Midbrain (tissue), 1 donor: ENCODE data around the gene CYB5A.
"Not testable (repeated sequence)": the region's sequence is repeated elsewhere in the genome, so short reads cannot be mapped to it uniquely, and the experiment has no call there.

Experiments used
- DNase-seq: peaks from one replicate; lab custom pipeline; 2025; lab: John Stamatoyannopoulos, UW

CYB5A gene, protein sequence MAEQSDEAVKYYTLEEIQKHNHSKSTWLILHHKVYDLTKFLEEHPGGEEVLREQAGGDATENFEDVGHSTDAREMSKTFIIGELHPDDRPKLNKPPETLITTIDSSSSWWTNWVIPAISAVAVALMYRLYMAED

DNA sequence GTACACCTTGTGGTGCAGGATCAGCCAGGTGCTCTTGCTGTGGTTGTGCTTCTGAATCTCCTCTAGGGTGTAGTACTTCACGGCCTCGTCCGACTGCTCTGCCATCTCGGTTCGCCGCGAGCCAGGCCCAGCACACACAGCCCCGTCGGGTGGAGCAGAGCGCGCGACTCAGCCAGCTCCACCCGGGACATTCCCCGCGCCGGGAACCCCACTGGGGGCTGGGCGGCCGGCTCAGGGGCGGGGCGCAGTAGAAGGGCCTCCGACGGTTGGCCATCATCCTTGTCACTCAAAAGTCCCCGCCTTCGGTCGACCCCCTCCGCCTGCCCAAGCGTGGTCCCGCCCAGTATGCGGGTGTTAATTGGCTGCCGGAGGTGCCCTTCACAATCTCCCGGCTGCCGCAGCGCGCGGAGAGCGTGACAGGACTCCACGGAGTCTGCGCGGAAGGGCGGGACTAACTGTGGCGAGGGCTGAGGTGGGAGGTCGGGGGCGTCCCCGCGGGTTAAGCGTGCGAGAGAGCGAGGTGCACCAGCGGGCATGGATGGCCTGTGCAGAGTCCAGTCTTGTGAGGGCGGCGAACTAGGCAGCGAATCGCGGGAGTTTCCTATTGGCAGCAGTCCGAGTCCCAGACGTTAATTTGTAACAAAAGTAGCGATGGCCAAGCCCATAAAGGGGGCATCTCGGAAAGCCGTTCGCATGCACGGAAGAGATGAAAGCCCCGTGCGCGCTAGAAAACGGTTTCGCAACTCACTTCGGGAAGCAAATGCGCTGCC lies at the start of gene CYB5A:
Gene CYB5A, minus strand, starts transcription at position 193 of the 770 bp plus-strand sequence. Its CDS starts 88 bp downstream, at position 105.
- peak; percentile 99 for DNase-seq

DNA sequence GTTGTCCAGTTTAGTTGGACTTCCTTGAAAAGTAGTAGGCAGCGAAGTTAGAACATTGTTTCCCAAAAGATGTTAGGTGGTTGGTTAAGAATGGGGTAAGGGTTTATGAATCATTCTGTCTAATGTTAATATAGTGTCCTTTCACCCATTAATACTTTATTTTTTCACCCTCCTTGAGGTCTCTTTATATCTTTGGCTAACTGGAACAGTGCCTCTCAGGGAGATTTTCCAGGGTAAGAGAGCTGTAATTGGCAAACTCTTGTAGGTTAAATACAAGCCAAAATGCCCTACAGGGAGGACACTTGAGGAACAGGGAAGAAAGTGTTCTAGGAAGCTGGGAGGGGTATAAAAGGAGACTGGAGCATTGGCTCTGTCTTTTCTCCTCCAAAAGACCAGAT lies 46.1 kb upstream of the CYB5A start:
- no peak for DNase-seq

DNA sequence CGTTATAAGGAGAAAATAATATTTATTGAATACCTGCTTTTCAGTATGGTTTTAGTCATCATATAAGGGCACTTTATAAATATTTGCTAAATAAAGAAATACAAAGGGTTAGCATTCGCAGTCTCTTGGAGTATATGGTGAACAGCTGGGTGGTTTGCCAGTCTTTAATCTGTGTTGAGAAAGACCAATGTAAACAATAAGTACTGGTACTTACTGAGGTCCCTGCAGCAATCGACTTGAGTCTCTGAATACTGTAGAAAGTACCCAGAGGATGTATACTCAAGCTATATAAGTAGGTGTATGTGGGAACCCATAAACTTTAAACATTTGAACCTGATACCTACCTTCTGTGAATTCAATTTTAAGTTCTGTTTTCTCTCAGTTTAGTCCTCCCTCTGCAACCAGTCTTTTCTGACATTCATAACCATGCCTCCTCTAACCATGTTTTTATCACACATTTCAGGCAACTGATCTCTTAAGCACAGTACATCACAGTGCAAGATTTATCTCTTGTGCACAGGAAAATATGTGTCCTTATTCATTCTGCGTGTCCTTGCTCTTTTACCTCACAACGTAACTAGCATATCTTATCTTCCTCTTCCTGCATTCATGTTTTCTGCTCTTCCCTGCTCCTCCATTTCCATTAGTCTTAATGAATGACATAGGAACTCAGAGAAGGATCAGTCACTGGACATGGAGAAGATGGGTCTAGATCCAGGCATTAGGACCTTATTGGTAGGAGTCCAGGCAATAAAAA lies 45.6 kb upstream of the CYB5A start:
- no peak for DNase-seq

DNA sequence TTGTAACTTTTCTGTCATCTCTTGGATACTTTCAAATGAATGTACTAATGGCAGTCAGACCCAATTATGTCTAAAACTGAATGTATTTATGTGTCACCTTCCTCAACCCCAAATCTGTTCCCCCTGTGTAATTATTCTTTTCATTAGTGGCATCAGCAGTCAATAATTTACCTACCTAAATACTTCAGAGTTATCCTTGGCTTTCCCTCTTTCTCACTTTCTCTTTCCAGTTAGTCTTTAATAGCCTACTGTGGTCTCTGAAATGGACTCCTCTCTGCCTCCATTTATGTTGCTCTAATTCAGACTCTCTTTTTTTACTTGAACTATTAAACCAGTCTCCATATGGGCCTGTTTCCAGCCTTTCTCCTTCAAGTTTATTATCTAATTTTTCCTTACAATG lies 44.9 kb upstream of the CYB5A start:
- no peak for DNase-seq

DNA sequence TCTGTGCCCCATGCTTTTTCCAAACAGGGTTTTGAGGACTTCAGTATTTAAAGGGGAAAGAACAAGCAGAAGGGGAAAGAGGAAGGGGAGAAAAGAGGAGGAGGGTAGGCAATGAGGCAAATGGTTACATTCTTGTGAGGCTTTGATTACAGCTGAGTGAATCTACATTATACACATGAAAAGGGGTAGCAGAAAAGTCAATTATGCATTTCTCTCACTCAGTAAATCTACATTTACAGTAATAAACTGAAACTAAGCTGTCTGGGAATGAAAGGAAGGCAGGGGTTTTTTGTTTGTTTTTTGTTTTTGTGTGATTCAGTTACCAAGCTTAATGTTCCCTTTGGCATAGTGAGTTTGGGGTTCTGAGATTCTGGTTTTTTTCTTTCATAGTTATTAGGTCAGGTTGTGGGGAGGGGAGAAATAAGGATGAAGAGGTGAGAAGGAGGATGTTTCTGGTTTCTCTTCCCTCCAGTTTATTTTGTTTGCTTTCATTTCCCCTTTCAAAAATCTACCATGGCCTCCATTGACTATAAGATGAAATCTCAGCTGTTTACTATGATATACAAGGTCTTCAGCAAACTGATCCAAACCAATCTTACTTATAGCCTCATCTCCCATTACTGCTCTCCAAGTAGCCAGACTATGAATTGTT lies 42.6 kb upstream of the CYB5A start:
- DNase-seq: no peak

DNA sequence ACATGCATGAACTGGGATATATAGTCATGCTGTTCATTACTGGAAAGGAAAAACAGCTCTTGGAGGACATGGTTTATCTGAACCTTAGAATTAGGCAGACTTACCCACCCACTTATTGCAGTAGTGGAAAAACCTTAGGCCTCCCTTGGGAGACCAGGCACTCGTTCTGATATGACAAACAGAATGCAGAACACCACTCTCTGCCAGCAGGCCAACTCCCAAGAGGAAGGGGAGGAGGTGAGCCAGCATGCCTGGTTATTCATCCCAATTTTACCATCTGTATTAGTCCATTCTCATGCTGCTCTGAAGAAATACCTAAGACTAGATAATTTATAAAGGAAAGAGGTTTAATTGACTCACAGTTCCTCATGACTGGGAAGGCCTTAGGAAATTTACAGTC lies 41.3 kb upstream of the CYB5A start:
- DNase-seq: no peak

DNA sequence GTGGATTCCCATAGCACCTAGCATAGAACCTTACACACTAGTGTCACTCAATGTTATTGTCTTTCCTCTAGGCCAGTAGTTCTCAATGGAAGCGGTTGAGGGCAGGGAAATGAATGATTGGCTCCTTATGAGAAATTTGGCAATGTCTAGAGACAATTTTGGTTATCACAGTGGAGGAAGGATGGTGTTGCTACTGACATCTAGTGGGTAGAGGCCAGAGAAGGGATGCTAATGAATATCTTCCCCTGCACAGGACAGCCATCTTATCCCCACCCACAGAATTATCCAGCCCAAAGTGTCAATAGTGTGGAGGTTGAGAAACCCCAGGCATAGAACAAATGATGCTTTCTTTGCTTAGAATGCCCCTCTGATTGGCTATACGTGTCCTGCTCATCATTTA lies 39.6 kb upstream of the CYB5A start:
- DNase-seq: peak; percentile 23

DNA sequence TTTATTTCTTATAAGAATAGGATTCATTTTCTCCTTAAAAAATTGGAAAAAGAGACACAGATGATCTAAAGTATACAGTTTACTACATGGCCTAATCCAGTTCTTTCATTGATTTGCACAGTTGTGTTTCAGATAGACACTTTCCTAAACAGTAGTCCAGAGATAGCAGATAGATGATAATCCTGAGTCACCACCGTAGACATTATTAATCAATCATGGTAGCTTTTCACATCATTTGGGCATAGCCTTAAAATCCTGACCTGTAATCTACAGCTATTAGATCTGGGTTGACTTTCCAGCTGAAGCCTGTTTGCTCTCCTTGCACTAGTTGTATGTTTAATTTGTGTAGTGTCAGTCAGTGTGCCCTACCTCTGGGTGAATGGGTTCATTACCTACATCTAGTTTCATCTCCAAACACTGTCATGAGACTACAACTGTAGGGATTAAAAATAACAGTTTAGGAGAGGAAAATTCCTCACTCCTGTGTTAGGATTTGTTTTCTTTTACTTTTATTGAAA lies 38.0 kb upstream of the CYB5A start:
- no peak for DNase-seq

DNA sequence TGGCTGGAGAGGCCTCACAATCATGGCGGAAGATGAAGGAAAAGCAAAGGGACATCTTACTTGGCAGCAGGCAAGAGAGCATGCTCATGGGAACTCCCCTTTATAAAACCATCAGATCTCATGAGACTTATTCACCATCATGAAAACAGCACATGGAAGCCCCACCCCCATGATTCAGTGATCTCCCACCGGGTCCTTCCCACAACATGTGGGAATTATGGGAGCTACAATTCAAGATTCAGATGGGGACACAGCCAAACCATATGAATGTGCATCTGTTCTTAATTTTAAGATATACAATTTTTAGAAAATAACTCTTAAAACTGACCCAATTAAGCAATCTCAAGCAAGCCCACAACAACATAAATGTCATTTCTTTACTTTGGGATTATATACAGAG lies 36.4 kb upstream of the CYB5A start:
- no peak for DNase-seq

DNA sequence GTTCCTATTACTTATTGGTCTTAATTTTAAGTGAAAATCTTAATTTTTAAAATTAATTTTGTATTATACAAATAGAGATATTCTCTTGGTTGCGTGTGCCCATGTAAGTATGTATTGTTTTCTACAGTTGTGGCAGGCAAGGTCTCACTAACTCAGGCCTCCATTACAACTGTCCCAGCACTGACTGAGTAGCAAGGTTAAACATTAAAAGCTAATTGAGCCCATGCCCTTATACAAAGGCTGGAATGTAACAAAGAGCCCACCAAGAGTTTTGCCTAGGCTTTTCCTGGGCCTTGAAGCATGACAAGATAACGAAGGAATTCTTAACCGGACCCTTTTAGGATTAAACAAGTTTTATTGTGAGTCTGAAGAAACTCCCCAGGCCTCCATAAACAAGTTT lies 35.0 kb upstream of the CYB5A start:
- not testable (repeated sequence) for DNase-seq

DNA sequence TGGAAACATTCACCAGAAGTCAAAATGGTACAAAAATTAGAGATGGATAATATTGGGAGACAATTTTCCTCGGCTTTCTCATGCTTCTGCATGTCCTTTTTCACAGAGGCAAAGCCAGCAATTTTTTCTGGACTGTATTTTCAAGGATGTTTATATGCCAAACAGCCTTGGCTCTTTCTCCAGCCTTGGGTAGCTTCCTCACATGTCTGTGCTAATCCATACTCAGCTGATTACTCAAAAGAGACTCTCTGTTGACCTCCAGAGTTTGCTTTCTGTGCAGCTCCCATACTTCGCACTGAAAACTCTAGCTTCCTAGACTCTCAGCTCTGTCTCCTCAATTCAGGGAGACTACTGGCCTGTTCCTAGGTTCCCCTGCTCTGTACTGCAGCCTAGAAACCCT lies 34.5 kb upstream of the CYB5A start:
- no peak for DNase-seq

DNA sequence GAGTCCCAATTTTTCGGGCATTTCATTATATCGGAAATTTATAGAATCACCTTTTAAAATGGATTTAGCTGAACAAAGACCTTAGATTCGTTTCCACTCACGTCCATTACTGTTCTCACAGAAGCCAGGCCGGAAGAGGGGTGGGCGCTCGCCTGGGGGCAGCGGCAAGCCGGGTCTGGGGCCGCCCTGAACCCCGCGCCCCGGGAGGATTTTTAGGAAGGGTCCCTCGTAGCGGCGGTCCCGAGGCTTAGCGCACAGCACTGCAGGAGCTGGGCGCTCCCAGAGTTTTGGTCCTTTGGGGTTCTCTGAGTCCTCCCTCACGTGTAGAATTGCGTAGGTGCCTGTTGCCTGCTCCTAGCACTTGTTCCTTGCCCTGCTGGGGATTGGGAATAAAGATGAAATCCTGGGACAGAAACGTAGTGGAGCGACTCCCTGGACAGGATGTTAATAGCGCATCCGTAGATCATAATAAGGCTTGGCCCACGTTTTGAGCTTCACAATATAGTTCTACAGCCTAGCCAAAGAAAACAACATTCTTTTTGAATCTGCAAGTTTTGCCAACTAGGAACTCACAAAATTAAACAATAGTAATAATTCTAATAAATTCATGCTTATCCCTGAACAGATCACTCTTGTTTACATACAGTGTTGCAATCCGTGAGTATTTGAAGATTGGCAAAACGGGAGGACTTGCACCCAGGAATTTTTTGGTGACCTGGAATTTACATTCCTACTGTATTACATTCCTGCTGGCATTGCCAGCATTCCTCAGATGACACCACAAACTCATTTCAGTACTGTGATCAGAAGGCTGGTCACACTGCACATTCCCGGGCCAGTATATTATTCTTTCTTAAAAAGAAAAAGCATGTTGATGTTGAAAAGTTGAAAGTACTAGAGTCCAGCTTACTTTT lies 24.8 kb upstream of the CYB5A start:
- DNase-seq: no peak

DNA sequence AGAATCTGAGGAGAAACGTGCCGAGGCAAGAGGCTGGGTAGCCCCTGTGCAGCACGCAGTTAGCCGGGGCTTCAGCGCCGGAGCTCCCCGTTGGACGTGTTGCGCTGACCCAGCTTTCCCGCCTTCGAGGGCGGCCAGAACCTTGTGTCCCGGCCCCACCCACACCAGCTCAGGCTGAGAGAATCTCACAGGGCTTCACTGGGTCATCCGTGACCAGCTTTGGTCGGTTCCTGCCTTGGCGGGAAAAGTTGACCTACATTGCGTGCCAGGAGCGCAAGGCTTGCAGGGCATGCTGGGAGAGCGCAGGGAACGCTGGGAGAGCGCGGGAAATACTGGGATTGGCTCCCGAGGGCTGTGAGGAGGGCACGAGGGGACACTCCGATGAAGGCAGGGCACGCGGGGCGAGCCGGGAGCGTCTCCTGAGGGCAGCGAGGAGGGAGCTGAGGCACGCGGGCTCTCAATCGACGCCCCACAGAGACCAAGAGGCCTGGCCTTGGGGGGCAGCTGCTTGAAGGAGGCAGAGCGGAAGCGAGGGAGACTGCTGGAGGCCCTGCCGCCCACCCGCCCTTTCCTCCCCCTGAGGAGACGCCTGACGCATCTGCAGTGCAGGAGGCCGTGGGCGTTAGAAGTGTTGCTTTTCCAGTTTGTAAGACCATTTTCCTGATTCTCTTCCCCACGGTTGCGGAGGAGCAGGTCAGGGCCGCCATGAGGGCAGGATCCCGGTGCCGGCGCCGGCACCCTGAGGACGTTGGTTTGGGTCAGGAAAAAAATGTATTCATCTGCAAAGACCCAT lies 23.9 kb upstream of the CYB5A start, which contains the start of gene C18orf63:
Gene C18orf63, plus strand, starts transcription at position 376 of the 793 bp plus-strand sequence. CDS start 2,027 bp downstream, outside the sequence.
- no peak for DNase-seq

DNA sequence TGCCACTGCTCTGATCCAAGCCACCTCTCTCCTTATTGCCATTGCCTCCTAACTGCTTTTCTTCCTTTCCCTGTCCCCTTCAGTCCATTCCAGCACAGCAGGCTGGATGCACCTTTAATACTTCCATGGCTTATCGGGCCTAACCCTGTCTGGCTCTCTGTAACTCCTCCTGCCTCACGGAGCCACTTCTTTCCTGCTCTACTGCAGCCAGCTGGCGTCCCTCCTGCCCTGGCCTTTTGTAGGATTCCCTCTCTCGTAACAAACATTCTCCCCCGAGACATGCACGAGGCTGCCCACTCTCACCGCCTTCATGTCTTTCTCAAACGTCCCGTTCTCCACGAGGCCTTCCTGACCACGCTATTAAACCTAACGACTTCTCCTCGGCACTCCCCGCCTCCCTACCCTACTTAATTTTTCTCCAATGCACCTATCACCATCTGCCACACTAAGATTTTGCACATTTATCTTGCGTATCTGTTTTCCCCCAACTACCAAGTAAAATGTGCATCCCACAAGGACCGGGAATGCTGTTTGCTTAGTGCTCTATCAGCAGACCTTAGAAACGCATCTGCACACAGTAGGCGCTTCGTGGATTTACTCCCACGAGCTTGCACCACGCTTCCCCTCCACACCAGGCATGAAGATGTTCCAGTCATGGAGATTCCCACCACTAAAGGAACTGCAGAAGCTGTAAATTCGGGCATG lies 23.1 kb upstream of the CYB5A start:
- no peak for DNase-seq

DNA sequence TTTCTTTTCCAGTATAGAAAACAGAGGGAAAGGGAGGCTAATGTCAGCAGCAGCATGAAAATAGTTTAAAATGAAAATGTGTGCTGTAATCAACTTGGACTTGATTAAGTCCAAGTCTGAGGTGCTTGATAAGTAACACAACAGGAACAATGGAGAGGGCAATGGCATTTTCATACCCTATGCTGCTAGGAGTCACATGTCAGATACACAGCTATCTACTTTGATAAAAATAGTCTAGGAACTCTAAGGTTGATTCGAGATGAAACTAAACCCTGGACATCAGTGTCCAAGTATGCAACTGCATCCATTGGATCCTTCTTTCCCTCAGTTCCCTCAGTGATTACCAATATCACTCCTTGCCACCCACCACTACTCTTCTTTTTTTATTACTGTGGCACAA lies 19.2 kb upstream of the CYB5A start:
- DNase-seq: no peak

DNA sequence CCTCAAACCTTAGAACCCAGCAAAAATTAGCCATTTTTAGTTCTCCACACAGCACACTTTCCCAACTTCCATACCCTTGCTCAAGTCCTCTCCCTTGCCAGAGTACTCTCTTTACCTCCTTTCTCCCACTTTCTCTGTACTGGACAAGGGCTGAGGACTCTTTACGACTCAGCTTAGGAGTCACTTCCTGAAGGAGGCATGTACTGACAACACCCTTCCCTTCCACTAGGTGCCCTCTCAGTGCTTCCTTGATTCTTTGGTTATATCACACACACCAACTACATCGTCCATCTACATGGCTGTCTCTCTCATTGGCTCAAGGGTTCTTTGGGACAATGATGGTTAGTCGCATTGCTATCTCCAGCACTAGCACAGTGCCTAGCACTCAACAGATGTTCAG lies 18.6 kb upstream of the CYB5A start:
- DNase-seq: no peak

DNA sequence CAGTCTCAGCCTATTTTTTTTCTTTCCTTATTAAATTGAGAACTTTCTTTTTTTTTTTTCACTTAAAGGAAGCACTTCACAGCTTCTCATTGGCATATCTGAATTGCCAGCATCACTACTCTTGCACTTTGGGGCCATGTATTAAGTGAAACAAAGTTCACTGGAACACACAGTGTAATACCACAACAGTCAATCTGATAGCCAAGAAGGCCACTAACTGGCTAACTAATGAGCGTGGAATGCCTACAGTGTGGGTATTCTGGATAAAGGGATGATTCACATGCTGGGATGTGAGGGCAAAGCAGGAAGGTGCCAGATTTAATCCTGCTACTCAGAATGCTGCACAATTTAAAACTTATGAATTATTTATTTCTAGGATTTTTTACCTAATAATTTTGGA lies 12.2 kb upstream of the CYB5A start:
- no peak for DNase-seq

DNA sequence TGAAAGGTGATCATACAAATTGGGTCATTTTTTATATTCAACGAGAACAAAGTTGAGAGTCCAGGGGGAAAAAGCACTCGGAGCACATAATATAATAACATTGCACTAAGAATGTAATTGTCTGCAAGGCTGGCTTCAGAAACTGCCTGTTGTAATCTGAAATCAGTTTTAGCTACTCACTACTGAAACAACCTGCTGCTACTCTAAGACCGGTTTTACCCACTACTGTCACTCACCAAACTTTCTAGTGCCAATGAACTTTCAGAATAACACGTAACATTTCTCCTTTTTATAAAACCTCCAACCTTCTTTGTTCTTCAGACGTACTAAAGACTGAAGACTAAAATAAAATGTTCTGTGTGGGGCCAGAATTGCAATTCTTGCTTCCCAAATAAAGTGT lies 11.5 kb upstream of the CYB5A start:
- no peak for DNase-seq

DNA sequence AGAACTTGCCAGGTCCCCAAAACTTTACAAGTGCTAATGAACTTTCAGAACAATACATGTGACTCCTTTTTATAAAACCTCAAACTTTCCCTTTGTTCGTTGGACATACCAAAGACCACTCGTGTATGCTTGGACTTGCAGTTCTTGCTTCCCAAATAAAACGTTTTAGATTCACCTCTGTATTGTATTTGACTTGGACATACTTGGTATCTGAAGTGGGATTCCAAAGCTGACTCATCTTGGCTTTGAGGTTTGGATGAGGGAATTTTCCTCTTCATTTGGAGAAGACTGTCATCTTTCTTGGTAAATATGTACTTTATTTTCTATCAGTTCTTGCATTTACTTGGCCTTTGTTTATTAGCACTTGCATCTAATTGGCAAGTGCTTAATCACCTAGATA lies 8.0 kb upstream of the CYB5A start:
- DNase-seq: no peak

DNA sequence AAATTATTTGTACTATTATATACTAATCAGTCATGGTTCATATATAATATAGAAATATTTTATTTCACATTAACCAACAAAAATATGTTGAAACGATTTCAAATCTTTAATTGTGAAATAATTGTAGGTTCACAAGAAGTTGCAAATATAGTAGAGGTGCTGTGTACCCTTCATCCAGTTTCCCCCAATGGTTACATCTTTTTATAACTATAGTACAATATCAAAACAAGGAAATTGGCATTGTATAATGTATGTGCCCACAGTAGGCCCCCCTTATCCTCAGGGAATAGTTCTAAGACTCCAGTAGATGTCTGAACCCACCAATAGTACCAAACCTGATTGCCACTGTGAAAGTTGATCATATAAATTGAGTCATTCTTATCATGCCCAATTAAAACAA lies 7.4 kb upstream of the CYB5A start:
- no peak for DNase-seq
